Globus pallidus (tissue), 1 donor: Measurements from ENCODE around the gene C14orf93.

ENCODE experiments used
- DNase-seq: peaks from one replicate; pipeline ENCODE4 v3.0.0-alpha.2; 2015; ENCODE audit warnings: low spot score

The C14orf93 gene

GRCh38 chr14:22994762-22995275 lies 15.1 kb downstream of the C14orf93 start:
- DNase-seq = no peak

- no peak for DNase-seq
These were observed 16.4 kb downstream of the C14orf93 start for GRCh38 chr14:22993517-22993916.

GRCh38 chr14:22991852-22992251 lies 18.1 kb downstream of the C14orf93 start:
- DNase-seq = no peak

GRCh38 chr14:22987291-22987690 lies 22.7 kb downstream of the C14orf93 start:
- no peak for DNase-seq

GRCh38 chr14:22986508-22987054 lies 23.4 kb downstream of the C14orf93 start:
- DNase-seq = peak; percentile 84

- no peak for DNase-seq
These were observed 23.9 kb downstream of the C14orf93 start for GRCh38 chr14:22985894-22986507.

GRCh38 chr14:22984959-22985658 lies 24.8 kb downstream of the C14orf93 start:
- no peak for DNase-seq

GRCh38 chr14:22982477-22983245 lies 27.3 kb downstream of the C14orf93 start, which contains the start of gene AJUBA:
AJUBA (minus strand) TSS chr14:22982551; CDS start chr14:22982266, 285 bp downstream.
- peak; percentile 38 for DNase-seq

GRCh38 chr14:22981876-22982476 lies 28.0 kb downstream of the C14orf93 start:
- no peak for DNase-seq

- no peak for DNase-seq
These were observed 28.7 kb downstream of the C14orf93 start for GRCh38 chr14:22981090-22981875.

- DNase-seq = no peak
These were observed 29.3 kb downstream of the C14orf93 start for GRCh38 chr14:22980672-22981089.

GRCh38 chr14:22979748-22980392 lies 30.1 kb downstream of the C14orf93 start:
- DNase-seq = no peak

GRCh38 chr14:22978981-22979671 lies 30.8 kb downstream of the C14orf93 start:
- no peak for DNase-seq

- no peak for DNase-seq
These were observed 31.5 kb downstream of the C14orf93 start for GRCh38 chr14:22978487-22978837.

- DNase-seq = no peak
These were observed 32.1 kb downstream of the C14orf93 start for GRCh38 chr14:22977684-22978486.

- no peak for DNase-seq
These were observed 32.6 kb downstream of the C14orf93 start for GRCh38 chr14:22977434-22977683.

GRCh38 chr14:22976620-22977433 lies 33.1 kb downstream of the C14orf93 start:
- DNase-seq = no peak

GRCh38 chr14:22974530-22975313 lies 35.2 kb downstream of the C14orf93 start:
- no peak for DNase-seq
